HepG2 (cell line): ENCODE data around the gene SIGLEC15. TPM values are rescaled to one million over a fixed set of nuclear protein-coding genes. Genes with fewer than 3 reads are reported as not detected.

Experiments used
- ATAC-seq: fragments of 200-7000 bp; cut with Tn5 transposase; 3 replicates; pipeline ENCODE4 v1.9.1; 2020; ENCODE audit warnings: mild to moderate bottlenecking, moderate library complexity
- BruUV-seq: library from RNA; stranded (reverse); fragments of 400-500 nt; replicated peaks from 2 replicates; lab custom pipeline; 2021; lab: Mats Ljungman, UMichigan
- CTCF ChIA-PET: fragments of 300-600 bp; formaldehyde crosslinking; extraction: SDS; loops from one replicate; lab custom pipeline; 2021; ENCODE audit warnings: low total read pairs, inconsistent platforms, low intra/inter-chr PET ratio; lab: Yijun Ruan, JAX
- POLR2A ChIA-PET: fragments of 350-600 bp; sonication (Branson Sonifier 250); formaldehyde crosslinking; loops from one replicate; lab custom pipeline; 2020; ENCODE audit warnings: antibody characterized with exemption, inconsistent platforms; lab: Yijun Ruan, JAX
- DNase-seq: peaks from one replicate; pipeline ENCODE4 v3.0.0-alpha.2; 2015; ENCODE audit warnings: low spot score
- FAIRE-seq: peaks from 3 replicates; lab custom pipeline; 2011; peaks lifted over from hg19 to GRCh38; lab: Jason Lieb, UNC
- H2AFZ ChIP-seq: one replicate; pipeline ENCODE4 v1.6.1; 2011; ENCODE audit warnings: low read length, inconsistent platforms
- H3K27ac ChIP-seq: fragments of 300-600 bp; 3 replicates; pipeline ENCODE4 v1.8.0; 2011; ENCODE audit warnings: mixed run types, mild to moderate bottlenecking, mixed read lengths, low read length, inconsistent platforms; ENCODE audit not compliant: insufficient read depth; ENCODE audit errors: extremely low read length
- H3K27me3 ChIP-seq, 2 experiments: fragments of 200-600 bp in 1 of 2; 2 replicates in 1 of 2; 3 replicates in 1 of 2; pipeline versions ENCODE4 v1.6.0 to v1.8.0; 2011; ENCODE audit warnings: low read length in 2 of 2, mild to moderate bottlenecking in 2 of 2, moderate library complexity in 2 of 2, inconsistent platforms in 1 of 2; ENCODE audit not compliant: insufficient read depth in 2 of 2, control insufficient read depth in 1 of 2
- H3K36me3 ChIP-seq, 2 experiments: fragments of 200-600 bp in 1 of 2; replicated peaks in 1 of 2; 2 replicates in 1 of 2; 3 replicates in 1 of 2; pipeline versions ENCODE4 v1.5.1 to v1.8.0; 2011; ENCODE audit warnings: low read length in 2 of 2, inconsistent platforms in 1 of 2; ENCODE audit not compliant: insufficient read depth in 2 of 2, control insufficient read depth in 1 of 2
- H3K4me1 ChIP-seq: 2 replicates; pipeline ENCODE4 v1.5.1; 2012; ENCODE audit warnings: low read length, inconsistent platforms; ENCODE audit not compliant: insufficient read depth
- H3K4me2 ChIP-seq: 2 replicates; pipeline ENCODE4 v1.6.0; 2011; ENCODE audit warnings: low read depth, low read length, inconsistent platforms
- H3K4me3 ChIP-seq, 3 experiments: fragments of 200-600 bp in 1 of 3; sonication (generic), shearing (Covaris generic) in 1 of 3; replicated peaks in 1 of 3; 2 replicates each; pipeline ENCODE4 v1.5.1; 2011 to 2016; ENCODE audit warnings: low read length in 3 of 3, inconsistent platforms in 2 of 3, low read depth in 2 of 3, mild to moderate bottlenecking in 2 of 3, control low read depth in 1 of 3, mixed read lengths in 1 of 3; ENCODE audit not compliant: insufficient read depth in 1 of 3
- H3K79me2 ChIP-seq: one replicate; pipeline ENCODE4 v1.6.1; 2011; ENCODE audit warnings: low read length, inconsistent platforms; ENCODE audit not compliant: insufficient read depth
- H3K9ac ChIP-seq: 2 replicates; pipeline ENCODE4 v1.6.0; 2011; ENCODE audit warnings: mild to moderate bottlenecking, low read depth, low read length, inconsistent platforms; ENCODE audit not compliant: insufficient read depth
- H3K9me3 ChIP-seq: 2 replicates; pipeline ENCODE4 v1.5.1; 2012; ENCODE audit warnings: mild to moderate bottlenecking, low read length
- H4K20me1 ChIP-seq: 2 replicates; pipeline ENCODE4 v1.6.0; 2011; ENCODE audit warnings: inconsistent platforms, mild to moderate bottlenecking, low read length, moderate library complexity; ENCODE audit not compliant: insufficient read depth
- ETV5 ChIP-seq: IDR thresholded peaks from 2 replicates; pipeline ENCODE4 v1.6.1; 2018; ENCODE audit warnings: missing biosample characterization, missing genetic modification reagents, inconsistent platforms, borderline replicate concordance
- LBX2 ChIP-seq: sonication (generic); formaldehyde crosslinking; IDR thresholded peaks from 2 replicates; pipeline ENCODE4 v1.5.0; 2020; ENCODE audit warnings: missing genetic modification reagents, mild to moderate bottlenecking, borderline replicate concordance
- MAFF ChIP-seq: IDR thresholded peaks from 2 replicates; pipeline ENCODE4 v1.6.1; 2011; ENCODE audit warnings: low read depth, low read length, improper control_type of control experiment
- MAFK ChIP-seq, 2 experiments: IDR thresholded peaks in 1 of 2; conservative IDR thresholded peaks in 1 of 2; 2 replicates each; pipeline ENCODE4 v1.6.1; 2011; ENCODE audit warnings: improper control_type of control experiment in 2 of 2, low read length in 2 of 2
- RXRA ChIP-seq: sonication (generic); formaldehyde crosslinking; IDR thresholded peaks from 2 replicates; pipeline ENCODE4 v1.5.1; 2020; ENCODE audit warnings: missing genetic modification reagents
- SP140L ChIP-seq: sonication (generic); formaldehyde crosslinking; IDR thresholded peaks from 2 replicates; pipeline ENCODE4 v1.4.0; 2020; ENCODE audit warnings: missing genetic modification reagents, borderline replicate concordance
- ZNF230 ChIP-seq: sonication (generic); formaldehyde crosslinking; IDR thresholded peaks from 2 replicates; pipeline ENCODE4 v1.4.0; 2020; ENCODE audit warnings: mild to moderate bottlenecking, missing genetic modification reagents
- ZNF589 ChIP-seq: sonication (generic); formaldehyde crosslinking; conservative IDR thresholded peaks from 2 replicates; pipeline ENCODE4 v1.8.0; 2022; ENCODE audit warnings: mild to moderate bottlenecking, moderate library complexity, missing genetic modification reagents
- WGBS: methylation state at CpG from one replicate; pipeline ENCODE4 v1.1.6; 2017; ENCODE audit warnings: low lambda C conversion rate; 5-methylcytosine and 5-hydroxymethylcytosine counted together
- in situ Hi-C: cut with HindIII; loops from 2 replicates; pipeline ENCODE4 v1.10.0; 2017; ENCODE audit warnings: low pct_unique_long_range_greater_than_20kb; ENCODE audit not compliant: extremely low pct_ligation_motif_present
- intact Hi-C: fragments of 100-400 bp; cut with micrococcal nuclease; formaldehyde crosslinking; loops from one replicate; pipeline ENCODE4 v1.10.0; 2022; ENCODE audit not compliant: unreplicated experiment
- polyA plus RNA-seq, 8 experiments: library from polyadenylated mRNA; depleted of rRNA in 3 of 8; stranded (reverse) in 7 of 8; unstranded in 1 of 8; fragments of >200 nt; fragmentation: Illumina TruSeq in 4 of 8; extraction: Trizol in 4 of 8; gene quantifications; 2 replicates each; pipeline versions ENCODE4 v1.2.1 to v1.2.3, GENCODE V29; 2011 to 2016; ENCODE audit warnings: low read depth in 4 of 8, missing spikeins in 1 of 8, mixed read lengths in 1 of 8; ENCODE audit not compliant: insufficient read depth in 1 of 8
- total RNA-seq, 5 experiments: library from RNA; depleted of rRNA; stranded (reverse); fragments of >200 nt; fragmentation: Illumina TruSeq; extraction: Trizol; gene quantifications; 2 replicates each; pipeline ENCODE4 v1.2.3, GENCODE V29; 2016; ENCODE audit warnings: low read depth in 1 of 5

SIGLEC15 gene
- total and polyA plus RNA-seq, 2 of the 13 experiments (the other 11 are each of a cell fraction or from before 2014, with no cell fraction given): not detected

DNA sequence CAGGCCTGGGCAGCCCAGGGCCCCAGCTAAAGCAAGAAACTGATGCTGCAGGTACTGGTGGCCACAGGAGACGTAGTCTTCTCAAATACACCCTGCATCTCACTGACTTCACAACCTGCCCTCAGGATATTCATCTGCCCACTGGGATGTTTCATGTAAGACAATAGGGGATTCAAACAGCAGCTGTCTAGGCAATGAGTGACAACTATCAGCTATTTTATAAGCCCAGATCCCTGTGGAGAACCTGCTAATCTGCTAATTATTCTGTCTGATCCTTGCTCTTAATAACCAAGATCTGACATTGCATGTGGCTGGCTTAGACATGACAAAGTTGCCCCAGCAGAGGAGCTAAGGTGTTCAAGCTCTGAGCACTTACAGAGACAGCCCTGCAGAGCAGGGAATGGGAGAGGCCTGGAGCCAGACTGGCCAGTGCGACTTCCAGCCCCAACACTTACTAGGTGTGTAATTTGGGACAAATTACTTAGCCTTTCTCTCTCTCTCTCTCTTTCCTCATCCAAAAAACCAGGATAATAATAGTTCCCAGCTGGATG, 28.6 kb downstream of the SIGLEC15 start:
- no peaks in the 10 kb centered on the region for H4K20me1 ChIP-seq
- no peak overlapping the region for H3K27ac ChIP-seq
- H3K9ac ChIP-seq: no peak overlapping the region
- H3K79me2 ChIP-seq: no peaks in the 10 kb centered on the region
- no peak overlapping the region for H3K4me2 ChIP-seq
- H3K9me3 ChIP-seq: no peaks in the 10 kb centered on the region
- CTCF ChIA-PET: no interaction called here
- POLR2A ChIA-PET: no interaction called here
- DNase-seq: no peak
- no TSS peak for BruUV-seq
- no peak for FAIRE-seq
- H3K27me3 ChIP-seq: no peaks in the 10 kb centered on the region
- H2AFZ ChIP-seq: no peak overlapping the region
- no peak overlapping the region for H3K4me3 ChIP-seq
- no peaks in the 10 kb centered on the region for H3K4me1 ChIP-seq
- TF ChIP-seq ZNF230 (CRISPR knock-in tag) (no peak), LBX2 (CRISPR knock-in tag) (no peak), ETV5 (no peak)
- WGBS: 95% methylated on average over 2 of the region's 2 CpGs
- peaks cover 9 to 66% of the 10 kb centered on the region in 2 experiments; a peak in 4 of 5 replicates for H3K36me3 ChIP-seq
- in situ Hi-C loops: no loop called here
- ATAC-seq: no peak
- intact Hi-C loops: no loop called here

DNA sequence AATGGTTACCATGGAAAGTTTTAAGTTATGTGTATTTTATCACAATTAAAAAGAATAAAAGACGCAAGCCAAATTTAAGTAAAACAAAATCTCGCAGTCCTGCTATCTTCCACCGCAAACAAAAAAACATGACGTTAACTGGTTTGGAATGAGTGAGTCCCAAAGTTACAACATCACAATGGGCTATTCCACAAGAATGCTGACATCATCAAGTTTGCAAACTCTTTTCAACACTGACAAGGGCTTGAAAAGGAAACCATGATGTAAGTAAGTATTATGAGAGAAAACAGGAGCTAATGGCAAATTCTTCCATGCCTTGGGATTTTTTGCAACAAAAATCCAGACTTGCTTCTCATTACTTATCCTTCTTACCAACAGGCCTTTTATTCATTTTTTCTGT, 31.1 kb downstream of the SIGLEC15 start:
- no peak for ATAC-seq
- H4K20me1 ChIP-seq: no peaks in the 10 kb centered on the region
- H3K27me3 ChIP-seq: no peaks in the 10 kb centered on the region
- H2AFZ ChIP-seq: no peak overlapping the region
- BruUV-seq: no TSS peak
- TF ChIP-seq MAFF (peak; percentile 98), ZNF589 (no peak), MAFK (conservative IDR thresholded peaks at IDR 0.05 in 1 of 2, IDR thresholded peaks at IDR 0.05 in 1 of 2; ENCODE audit: low read length in 2 of 2) (peak; percentile 98 to 99), SP140L (CRISPR knock-in tag) (no peak), RXRA (CRISPR knock-in tag) (no peak)
- WGBS: 96% methylated on average over 4 of the region's 4 CpGs
- no peak overlapping the region for H3K4me2 ChIP-seq
- H3K4me3 ChIP-seq: no peak overlapping the region
- no peaks in the 10 kb centered on the region for H3K4me1 ChIP-seq
- H3K9me3 ChIP-seq: no peaks in the 10 kb centered on the region
- no peaks in the 10 kb centered on the region for H3K79me2 ChIP-seq
- H3K36me3 ChIP-seq: peaks cover 13 to 72% of the 10 kb centered on the region in 2 experiments; a peak in 4 of 5 replicates
- in situ Hi-C loops (no loop called here), intact Hi-C loops (no loop called here)
- no peak overlapping the region for H3K9ac ChIP-seq
- ChIA-PET CTCF (no interaction called here), POLR2A (no interaction called here)
- DNase-seq: no peak
- no peak for FAIRE-seq
- no peak overlapping the region for H3K27ac ChIP-seq
